ENCODE results near the gene ALPP.

DNA sequence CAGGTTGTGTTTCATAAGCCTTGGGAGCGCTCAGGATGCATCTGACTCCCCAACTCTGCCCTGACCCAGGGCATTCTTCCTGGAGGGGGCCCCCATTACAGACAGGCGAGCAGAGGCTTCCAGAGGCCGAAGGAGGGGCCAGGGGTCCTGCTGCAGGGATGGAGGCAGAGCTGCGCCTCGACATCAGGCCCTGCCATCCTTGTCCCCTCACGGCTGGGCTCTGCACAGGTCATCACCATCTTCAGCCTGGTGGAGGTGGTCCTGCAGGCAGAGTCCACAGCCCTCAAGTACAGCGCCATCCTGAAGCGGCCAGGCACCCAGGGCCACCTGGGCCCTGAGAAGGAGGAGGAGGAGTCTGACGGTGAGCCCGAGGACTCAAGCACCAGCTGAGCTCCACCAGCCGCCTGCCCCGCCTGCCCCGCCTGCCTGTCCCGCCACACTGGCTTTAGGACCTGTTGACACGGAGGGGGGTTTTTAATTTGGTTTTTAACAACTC lies 42.3 kb upstream of the ALPP start:
- TF ChIP-seq, protein P1, sequence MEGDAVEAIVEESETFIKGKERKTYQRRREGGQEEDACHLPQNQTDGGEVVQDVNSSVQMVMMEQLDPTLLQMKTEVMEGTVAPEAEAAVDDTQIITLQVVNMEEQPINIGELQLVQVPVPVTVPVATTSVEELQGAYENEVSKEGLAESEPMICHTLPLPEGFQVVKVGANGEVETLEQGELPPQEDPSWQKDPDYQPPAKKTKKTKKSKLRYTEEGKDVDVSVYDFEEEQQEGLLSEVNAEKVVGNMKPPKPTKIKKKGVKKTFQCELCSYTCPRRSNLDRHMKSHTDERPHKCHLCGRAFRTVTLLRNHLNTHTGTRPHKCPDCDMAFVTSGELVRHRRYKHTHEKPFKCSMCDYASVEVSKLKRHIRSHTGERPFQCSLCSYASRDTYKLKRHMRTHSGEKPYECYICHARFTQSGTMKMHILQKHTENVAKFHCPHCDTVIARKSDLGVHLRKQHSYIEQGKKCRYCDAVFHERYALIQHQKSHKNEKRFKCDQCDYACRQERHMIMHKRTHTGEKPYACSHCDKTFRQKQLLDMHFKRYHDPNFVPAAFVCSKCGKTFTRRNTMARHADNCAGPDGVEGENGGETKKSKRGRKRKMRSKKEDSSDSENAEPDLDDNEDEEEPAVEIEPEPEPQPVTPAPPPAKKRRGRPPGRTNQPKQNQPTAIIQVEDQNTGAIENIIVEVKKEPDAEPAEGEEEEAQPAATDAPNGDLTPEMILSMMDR (IDR thresholded peaks at IDR 0.05; ENCODE audit: poor library complexity, severe bottlenecking), result no peak
- TF ChIP-seq EZH2 (IDR thresholded peaks at IDR 0.05; ENCODE audit: borderline replicate concordance, insufficient read depth, low read length, poor library complexity, severe bottlenecking), result no peak
- TF ChIP-seq, protein P2, sequence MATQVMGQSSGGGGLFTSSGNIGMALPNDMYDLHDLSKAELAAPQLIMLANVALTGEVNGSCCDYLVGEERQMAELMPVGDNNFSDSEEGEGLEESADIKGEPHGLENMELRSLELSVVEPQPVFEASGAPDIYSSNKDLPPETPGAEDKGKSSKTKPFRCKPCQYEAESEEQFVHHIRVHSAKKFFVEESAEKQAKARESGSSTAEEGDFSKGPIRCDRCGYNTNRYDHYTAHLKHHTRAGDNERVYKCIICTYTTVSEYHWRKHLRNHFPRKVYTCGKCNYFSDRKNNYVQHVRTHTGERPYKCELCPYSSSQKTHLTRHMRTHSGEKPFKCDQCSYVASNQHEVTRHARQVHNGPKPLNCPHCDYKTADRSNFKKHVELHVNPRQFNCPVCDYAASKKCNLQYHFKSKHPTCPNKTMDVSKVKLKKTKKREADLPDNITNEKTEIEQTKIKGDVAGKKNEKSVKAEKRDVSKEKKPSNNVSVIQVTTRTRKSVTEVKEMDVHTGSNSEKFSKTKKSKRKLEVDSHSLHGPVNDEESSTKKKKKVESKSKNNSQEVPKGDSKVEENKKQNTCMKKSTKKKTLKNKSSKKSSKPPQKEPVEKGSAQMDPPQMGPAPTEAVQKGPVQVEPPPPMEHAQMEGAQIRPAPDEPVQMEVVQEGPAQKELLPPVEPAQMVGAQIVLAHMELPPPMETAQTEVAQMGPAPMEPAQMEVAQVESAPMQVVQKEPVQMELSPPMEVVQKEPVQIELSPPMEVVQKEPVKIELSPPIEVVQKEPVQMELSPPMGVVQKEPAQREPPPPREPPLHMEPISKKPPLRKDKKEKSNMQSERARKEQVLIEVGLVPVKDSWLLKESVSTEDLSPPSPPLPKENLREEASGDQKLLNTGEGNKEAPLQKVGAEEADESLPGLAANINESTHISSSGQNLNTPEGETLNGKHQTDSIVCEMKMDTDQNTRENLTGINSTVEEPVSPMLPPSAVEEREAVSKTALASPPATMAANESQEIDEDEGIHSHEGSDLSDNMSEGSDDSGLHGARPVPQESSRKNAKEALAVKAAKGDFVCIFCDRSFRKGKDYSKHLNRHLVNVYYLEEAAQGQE (IDR thresholded peaks at IDR 0.05; ENCODE audit: borderline replicate concordance), result no peak
- no peak for TF ChIP-seq RAD21 (conservative IDR thresholded peaks at IDR 0.05)
- no peak for TF ChIP-seq SMC3 (conservative IDR thresholded peaks at IDR 0.05; ENCODE audit: poor library complexity)

Data from neural cell (in vitro differentiated cells).